HG02610 (cell line): ENCODE results near the gene SNX13.
"Not testable (repeated sequence)": the region's sequence is repeated elsewhere in the genome, so short reads cannot be mapped to it uniquely, and the experiment has no call there.

Experiments used
- ATAC-seq: cut with Tn5 transposase; IDR thresholded peaks from one replicate; pipeline ENCODE4 v1.9.1; 2021; ENCODE audit warnings: mild to moderate bottlenecking, moderate library complexity; ENCODE audit not compliant: unreplicated experiment

SNX13 gene

GRCh38 chr7:17913250-17913649 is 27.0 kb downstream of the SNX13 start:
- ATAC-seq: no peak

GRCh38 chr7:17912536-17913235 is 27.6 kb downstream of the SNX13 start:
- no peak for ATAC-seq

GRCh38 chr7:17912050-17912449 is 28.2 kb downstream of the SNX13 start:
- no peak for ATAC-seq

- no peak for ATAC-seq
These were observed 29.9 kb downstream of the SNX13 start for GRCh38 chr7:17910377-17910776.

GRCh38 chr7:17909310-17909709 is 31.0 kb downstream of the SNX13 start:
- not testable (repeated sequence) for ATAC-seq

- no peak for ATAC-seq
These were observed 33.3 kb downstream of the SNX13 start for GRCh38 chr7:17907014-17907413.

- ATAC-seq: peak; percentile 63
These were observed 37.0 kb downstream of the SNX13 start for GRCh38 chr7:17903337-17903736.

- ATAC-seq: no peak
These were observed 37.7 kb downstream of the SNX13 start for GRCh38 chr7:17902599-17902998.

- no peak for ATAC-seq
These were observed 39.8 kb downstream of the SNX13 start for GRCh38 chr7:17900464-17900863.

- no peak for ATAC-seq
These were observed 42.2 kb downstream of the SNX13 start for GRCh38 chr7:17898111-17898510.

- ATAC-seq: no peak
These were observed 53.0 kb downstream of the SNX13 start for GRCh38 chr7:17887286-17887685.

- ATAC-seq: no peak
These were observed 57.6 kb downstream of the SNX13 start for GRCh38 chr7:17882685-17883084.

GRCh38 chr7:17879075-17879661 is 61.1 kb downstream of the SNX13 start:
- ATAC-seq: no peak

GRCh38 chr7:17878627-17879026 is 61.7 kb downstream of the SNX13 start:
- no peak for ATAC-seq

GRCh38 chr7:17871815-17872533 is 68.3 kb downstream of the SNX13 start:
- no peak for ATAC-seq

- ATAC-seq: no peak
These were observed 69.9 kb downstream of the SNX13 start for GRCh38 chr7:17870406-17870805.

GRCh38 chr7:17863809-17864143 is 76.5 kb downstream of the SNX13 start:
- ATAC-seq: no peak

- no peak for ATAC-seq
These were observed 77.0 kb downstream of the SNX13 start for GRCh38 chr7:17863095-17863808.

GRCh38 chr7:17856251-17856650 is 84.0 kb downstream of the SNX13 start:
- ATAC-seq: no peak

GRCh38 chr7:17855202-17855601 is 85.1 kb downstream of the SNX13 start:
- ATAC-seq: peak; percentile 56

GRCh38 chr7:17854261-17855047 is 85.8 kb downstream of the SNX13 start:
- ATAC-seq: peak; percentile 56
